K562 (cell line): Measurements from ENCODE around the gene CDT1. TPM values are rescaled to one million over a fixed set of nuclear protein-coding genes. Genes with fewer than 3 reads are reported as not detected.

Source experiments
- ATAC-seq: fragments of 200-7000 bp; cut with Tn5 transposase; 3 replicates; pipeline ENCODE4 v1.9.1; 2020; ENCODE audit warnings: moderate library complexity
- BruUV-seq: library from RNA; stranded (reverse); fragments of 400-500 nt; replicated peaks from 2 replicates; lab custom pipeline; 2021; lab: Mats Ljungman, UMichigan
- CTCF ChIA-PET: fragments of 300-600 bp; formaldehyde crosslinking; extraction: SDS; loops from one replicate; lab custom pipeline; 2021; ENCODE audit warnings: low intra/inter-chr PET ratio; lab: Yijun Ruan, JAX
- POLR2A ChIA-PET: fragments of 300-600, 350-650 bp; sonication (Branson Sonifier 250); formaldehyde crosslinking; extraction: SDS; loops from one replicate; lab custom pipeline; 2021; ENCODE audit warnings: antibody characterized with exemption, inconsistent platforms; lab: Yijun Ruan, JAX
- DNase-seq, 4 experiments: peaks; one replicate each; pipeline versions ENCODE4 v3.0.0 to v3.0.0-alpha.2; 2011 to 2018; ENCODE audit warnings: low spot score in 3 of 4, mixed read lengths in 3 of 4; ENCODE audit errors: extremely low read depth in 1 of 4
- FAIRE-seq: peaks from 2 replicates; lab custom pipeline; 2011; peaks lifted over from hg19 to GRCh38; lab: Jason Lieb, UNC
- H2AFZ ChIP-seq: 2 replicates; pipeline ENCODE4 v1.6.0; 2011; ENCODE audit warnings: low read depth, low read length, control low read depth, inconsistent platforms
- H3K27ac ChIP-seq: fragments of 200-600 bp; 3 replicates; pipeline ENCODE4 v1.8.0; 2011; ENCODE audit warnings: low read depth, mild to moderate bottlenecking, control low read depth, inconsistent platforms, low read length, moderate library complexity, mixed read lengths; ENCODE audit errors: extremely low read depth
- H3K27me3 ChIP-seq, 2 experiments: fragments of 300-600 bp in 1 of 2; 2 replicates in 1 of 2; 3 replicates in 1 of 2; pipeline versions ENCODE4 v1.6.0 to v1.8.0; 2011; ENCODE audit warnings: inconsistent platforms in 2 of 2, low read length in 2 of 2, mild to moderate bottlenecking in 1 of 2, mixed read lengths in 1 of 2, moderate library complexity in 1 of 2; ENCODE audit not compliant: control insufficient read depth in 2 of 2, insufficient read depth in 2 of 2
- H3K36me3 ChIP-seq: fragments of 300-600 bp; 3 replicates; pipeline ENCODE4 v1.8.0; 2011; ENCODE audit warnings: mild to moderate bottlenecking, low read length, inconsistent platforms; ENCODE audit not compliant: control insufficient read depth, insufficient read depth
- H3K4me1 ChIP-seq, 2 experiments: fragments of 200-600 bp in 1 of 2; replicated peaks in 1 of 2; 2 replicates in 1 of 2; 3 replicates in 1 of 2; pipeline versions ENCODE4 v1.5.1 to v1.8.0; 2011; ENCODE audit warnings: inconsistent platforms in 2 of 2, low read length in 2 of 2, mild to moderate bottlenecking in 1 of 2, mixed read lengths in 1 of 2, moderate library complexity in 1 of 2; ENCODE audit not compliant: control insufficient read depth in 2 of 2, insufficient read depth in 2 of 2
- H3K4me2 ChIP-seq: 2 replicates; pipeline ENCODE4 v1.6.1; 2011; ENCODE audit warnings: low read length, control low read depth, inconsistent platforms, mixed read lengths; ENCODE audit not compliant: insufficient read depth
- H3K4me3 ChIP-seq: fragments of 200-600 bp; sonication (generic), shearing (Covaris generic); 2 replicates; pipeline ENCODE4 v1.5.1; 2016; ENCODE audit warnings: control low read depth, inconsistent platforms
- H3K79me2 ChIP-seq: fragments of 200-600 bp; 3 replicates; pipeline ENCODE4 v1.8.0; 2011; ENCODE audit warnings: low read length, inconsistent platforms; ENCODE audit not compliant: control insufficient read depth, insufficient read depth
- H3K9ac ChIP-seq, 2 experiments: 2 replicates each; pipeline versions ENCODE4 v1.6.0 to v1.6.1; 2011; ENCODE audit warnings: low read depth in 2 of 2, low read length in 2 of 2, control low read depth in 1 of 2, inconsistent platforms in 1 of 2, mild to moderate bottlenecking in 1 of 2, mixed read lengths in 1 of 2; ENCODE audit not compliant: insufficient read depth in 1 of 2
- H3K9me1 ChIP-seq: one replicate; pipeline ENCODE4 v1.6.0; 2011; ENCODE audit warnings: inconsistent platforms, mild to moderate bottlenecking, low read length, moderate library complexity; ENCODE audit not compliant: control insufficient read depth, insufficient read depth
- H3K9me3 ChIP-seq: replicated peaks from 2 replicates; pipeline ENCODE4 v1.5.1; 2011; ENCODE audit warnings: low read depth, low read length, inconsistent platforms; ENCODE audit not compliant: control insufficient read depth, insufficient read depth
- H4K20me1 ChIP-seq: replicated peaks from 2 replicates; pipeline ENCODE4 v1.6.1; 2011; ENCODE audit warnings: low read length, inconsistent platforms, mixed read lengths; ENCODE audit not compliant: control insufficient read depth, insufficient read depth
- SMAD4 ChIP-seq: fragments of 250-450 bp; sonication (Bioruptor Pico); conservative IDR thresholded peaks from 2 replicates; pipeline ENCODE4 v1.8.0; 2021; ENCODE audit warnings: inconsistent platforms, mild to moderate bottlenecking, moderate library complexity
- WGBS: fragments of 100-300 bp; shearing (Covaris generic); methylation state at CpG from one replicate; pipeline ENCODE4 v1.1.6; 2016; ENCODE audit warnings: low coverage, mixed read lengths; ENCODE audit not compliant: insufficient coverage; ENCODE audit errors: missing lambda C conversion rate; 5-methylcytosine and 5-hydroxymethylcytosine counted together
- in situ Hi-C: fragments of 300-500 bp; cut with MboI; formaldehyde crosslinking; loops from 4 replicates; pipeline ENCODE4 v1.15.0; 2018; ENCODE audit warnings: inconsistent platforms, mixed read lengths
- intact Hi-C: fragments of 100-400 bp; cut with micrococcal nuclease; formaldehyde crosslinking; loops from 2 replicates; pipeline ENCODE4 v1.14.2; 2022
- polyA plus RNA-seq, 8 experiments: library from polyadenylated mRNA; depleted of rRNA in 4 of 8; stranded (reverse) in 5 of 8; unstranded in 3 of 8; fragments of >200 nt; fragmentation: Nextera tagmentation in 2 of 8; fragmentation: Illumina TruSeq in 1 of 8; extraction: Ambion mirVana in 2 of 8; extraction: Trizol in 1 of 8; gene quantifications; 2 replicates each; pipeline versions ENCODE4 v1.2.1 to v1.2.3, GENCODE V29; 2011 to 2014; ENCODE audit warnings: inconsistent platforms in 1 of 8, missing spikeins in 1 of 8
- total RNA-seq, 7 experiments: library from RNA; depleted of rRNA in 6 of 7; stranded (reverse); fragments of >200 nt in 6 of 7; fragmentation: Illumina TruSeq in 2 of 7; extraction: Trizol in 2 of 7; gene quantifications; 2 replicates each; pipeline versions ENCODE4 v1.2.1 to v1.2.3, GENCODE V29; 2011 to 2021; ENCODE audit warnings: low replicate concordance in 1 of 7
- TF ChIP-seq, protein P1 (sequence below): sonication (generic); formaldehyde crosslinking; IDR thresholded peaks from 2 replicates; pipeline ENCODE4 v1.8.1; 2023; ENCODE audit warnings: missing genetic modification reagents, mild to moderate bottlenecking, borderline replicate concordance
- TF ChIP-seq, protein P2 (sequence below): conservative IDR thresholded peaks from 2 replicates; pipeline ENCODE4 v1.6.1; 2011; ENCODE audit warnings: low read depth, mild to moderate bottlenecking, low read length; ENCODE audit not compliant: control insufficient read depth
- TF ChIP-seq, protein P3 (sequence below): sonication (generic); formaldehyde crosslinking; IDR thresholded peaks from 2 replicates; pipeline ENCODE4 v1.8.0; 2023; ENCODE audit warnings: mild to moderate bottlenecking, missing genetic modification reagents
- TF ChIP-seq, protein P4 (sequence below): fragments of 250-450 bp; sonication (Bioruptor Pico); IDR thresholded peaks from 2 replicates; pipeline ENCODE4 v1.4.0; 2020
- TF ChIP-seq, protein P5 (sequence below), 2 experiments: IDR thresholded peaks; 2 replicates each; pipeline ENCODE4 v1.6.1; 2011; ENCODE audit warnings: borderline replicate concordance in 1 of 2, control low read depth in 1 of 2, low read depth in 1 of 2, low read length in 1 of 2, mild to moderate bottlenecking in 1 of 2, mixed read lengths in 1 of 2, moderate library complexity in 1 of 2; ENCODE audit not compliant: insufficient read depth in 1 of 2, insufficient read length in 1 of 2, poor library complexity in 1 of 2, severe bottlenecking in 1 of 2; ENCODE audit errors: extremely low read depth in 1 of 2

The CDT1 gene
- total and polyA plus RNA-seq, 9 of the 15 experiments (the other 6 are each of a cell fraction or from before 2014, with no cell fraction given): 0.92 to 178 (median 14.2) TPM

DNA sequence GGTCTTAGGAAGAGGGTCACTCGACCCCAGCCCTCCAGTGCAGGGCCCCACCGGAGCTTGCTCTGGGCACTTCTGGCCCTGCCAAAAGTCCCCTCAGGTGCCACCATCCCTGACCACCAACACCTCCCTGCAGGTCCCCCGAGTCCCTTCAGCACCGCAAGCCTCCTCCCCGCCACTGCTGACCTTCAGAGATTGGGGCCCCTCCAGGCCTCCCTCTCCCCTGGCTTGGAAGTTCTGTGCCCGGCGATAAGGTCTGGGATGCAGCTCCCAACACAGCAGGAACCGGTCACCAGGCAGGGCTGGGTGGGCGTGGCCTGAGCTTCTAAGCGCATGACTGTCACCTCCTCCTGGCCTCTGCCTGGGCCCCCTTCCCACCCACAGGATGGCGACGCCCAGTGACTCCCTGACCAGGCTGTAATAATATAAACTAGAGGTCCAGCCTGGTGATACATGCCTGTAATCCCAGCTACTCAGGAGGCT, 29.7 kb upstream of the CDT1 start:
- WGBS: 0% methylated on average over 12 of the region's 12 CpGs
- BruUV-seq: no TSS peak
- Histone ChIP-seq H3K36me3 (peaks cover 67% of the 10 kb centered on the region), H3K9me1 (peaks cover 1% of the 10 kb centered on the region), H4K20me1 (peaks cover 9% of the 10 kb centered on the region), H2AFZ (no peak overlapping the region), H3K9me3 (no peaks in the 10 kb centered on the region), H3K27me3 (no peaks in the 10 kb centered on the region), H3K9ac (peak overlapping the region; percentile 75 to 91), H3K27ac (peak overlapping the region; percentile 87), H3K4me3 (peak overlapping the region; percentile 26), H3K4me1 (peaks cover 62 to 99% of the 10 kb centered on the region in 2 experiments), H3K4me2 (peak overlapping the region; percentile 82), H3K79me2 (peaks cover 99% of the 10 kb centered on the region)
- in situ Hi-C loops: no loop called here
- ChIA-PET POLR2A (interaction anchor here (0.6 to 7.2 kb wide), 18 partner anchors 8 to 883 kb away, joined by 3 to 124 read pairs (median 5); partner anchors contain the start of gene PIEZO1), CTCF (interaction anchor here (0.9 kb wide), 1 partner anchor 36 kb away, joined by 4 read pairs; no protein-coding TSS in a partner anchor)
- ATAC-seq (peak; percentile 71), DNase-seq (peak; percentile 86 to 100 (median 92)), FAIRE-seq (peak; percentile 99)
- intact Hi-C loops: loop anchor here (1.0 to 5.0 kb wide), 3 partner anchors 9 to 87 kb away; partner anchors contain the start of gene SNAI3
- peak; percentile 94 for TF ChIP-seq SMAD4 (CRISPR knock-in tag)
- TF ChIP-seq, protein P1, sequence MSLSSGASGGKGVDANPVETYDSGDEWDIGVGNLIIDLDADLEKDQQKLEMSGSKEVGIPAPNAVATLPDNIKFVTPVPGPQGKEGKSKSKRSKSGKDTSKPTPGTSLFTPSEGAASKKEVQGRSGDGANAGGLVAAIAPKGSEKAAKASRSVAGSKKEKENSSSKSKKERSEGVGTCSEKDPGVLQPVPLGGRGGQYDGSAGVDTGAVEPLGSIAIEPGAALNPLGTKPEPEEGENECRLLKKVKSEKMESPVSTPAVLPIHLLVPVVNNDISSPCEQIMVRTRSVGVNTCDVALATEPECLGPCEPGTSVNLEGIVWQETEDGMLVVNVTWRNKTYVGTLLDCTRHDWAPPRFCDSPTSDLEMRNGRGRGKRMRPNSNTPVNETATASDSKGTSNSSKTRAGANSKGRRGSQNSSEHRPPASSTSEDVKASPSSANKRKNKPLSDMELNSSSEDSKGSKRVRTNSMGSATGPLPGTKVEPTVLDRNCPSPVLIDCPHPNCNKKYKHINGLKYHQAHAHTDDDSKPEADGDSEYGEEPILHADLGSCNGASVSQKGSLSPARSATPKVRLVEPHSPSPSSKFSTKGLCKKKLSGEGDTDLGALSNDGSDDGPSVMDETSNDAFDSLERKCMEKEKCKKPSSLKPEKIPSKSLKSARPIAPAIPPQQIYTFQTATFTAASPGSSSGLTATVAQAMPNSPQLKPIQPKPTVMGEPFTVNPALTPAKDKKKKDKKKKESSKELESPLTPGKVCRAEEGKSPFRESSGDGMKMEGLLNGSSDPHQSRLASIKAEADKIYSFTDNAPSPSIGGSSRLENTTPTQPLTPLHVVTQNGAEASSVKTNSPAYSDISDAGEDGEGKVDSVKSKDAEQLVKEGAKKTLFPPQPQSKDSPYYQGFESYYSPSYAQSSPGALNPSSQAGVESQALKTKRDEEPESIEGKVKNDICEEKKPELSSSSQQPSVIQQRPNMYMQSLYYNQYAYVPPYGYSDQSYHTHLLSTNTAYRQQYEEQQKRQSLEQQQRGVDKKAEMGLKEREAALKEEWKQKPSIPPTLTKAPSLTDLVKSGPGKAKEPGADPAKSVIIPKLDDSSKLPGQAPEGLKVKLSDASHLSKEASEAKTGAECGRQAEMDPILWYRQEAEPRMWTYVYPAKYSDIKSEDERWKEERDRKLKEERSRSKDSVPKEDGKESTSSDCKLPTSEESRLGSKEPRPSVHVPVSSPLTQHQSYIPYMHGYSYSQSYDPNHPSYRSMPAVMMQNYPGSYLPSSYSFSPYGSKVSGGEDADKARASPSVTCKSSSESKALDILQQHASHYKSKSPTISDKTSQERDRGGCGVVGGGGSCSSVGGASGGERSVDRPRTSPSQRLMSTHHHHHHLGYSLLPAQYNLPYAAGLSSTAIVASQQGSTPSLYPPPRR (CRISPR knock-in tag): peak; percentile 47; the same call in 1 of the 2 replicates
- TF ChIP-seq, protein P2, sequence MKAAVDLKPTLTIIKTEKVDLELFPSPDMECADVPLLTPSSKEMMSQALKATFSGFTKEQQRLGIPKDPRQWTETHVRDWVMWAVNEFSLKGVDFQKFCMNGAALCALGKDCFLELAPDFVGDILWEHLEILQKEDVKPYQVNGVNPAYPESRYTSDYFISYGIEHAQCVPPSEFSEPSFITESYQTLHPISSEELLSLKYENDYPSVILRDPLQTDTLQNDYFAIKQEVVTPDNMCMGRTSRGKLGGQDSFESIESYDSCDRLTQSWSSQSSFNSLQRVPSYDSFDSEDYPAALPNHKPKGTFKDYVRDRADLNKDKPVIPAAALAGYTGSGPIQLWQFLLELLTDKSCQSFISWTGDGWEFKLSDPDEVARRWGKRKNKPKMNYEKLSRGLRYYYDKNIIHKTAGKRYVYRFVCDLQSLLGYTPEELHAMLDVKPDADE: peak; percentile 80
- TF ChIP-seq, protein P3, sequence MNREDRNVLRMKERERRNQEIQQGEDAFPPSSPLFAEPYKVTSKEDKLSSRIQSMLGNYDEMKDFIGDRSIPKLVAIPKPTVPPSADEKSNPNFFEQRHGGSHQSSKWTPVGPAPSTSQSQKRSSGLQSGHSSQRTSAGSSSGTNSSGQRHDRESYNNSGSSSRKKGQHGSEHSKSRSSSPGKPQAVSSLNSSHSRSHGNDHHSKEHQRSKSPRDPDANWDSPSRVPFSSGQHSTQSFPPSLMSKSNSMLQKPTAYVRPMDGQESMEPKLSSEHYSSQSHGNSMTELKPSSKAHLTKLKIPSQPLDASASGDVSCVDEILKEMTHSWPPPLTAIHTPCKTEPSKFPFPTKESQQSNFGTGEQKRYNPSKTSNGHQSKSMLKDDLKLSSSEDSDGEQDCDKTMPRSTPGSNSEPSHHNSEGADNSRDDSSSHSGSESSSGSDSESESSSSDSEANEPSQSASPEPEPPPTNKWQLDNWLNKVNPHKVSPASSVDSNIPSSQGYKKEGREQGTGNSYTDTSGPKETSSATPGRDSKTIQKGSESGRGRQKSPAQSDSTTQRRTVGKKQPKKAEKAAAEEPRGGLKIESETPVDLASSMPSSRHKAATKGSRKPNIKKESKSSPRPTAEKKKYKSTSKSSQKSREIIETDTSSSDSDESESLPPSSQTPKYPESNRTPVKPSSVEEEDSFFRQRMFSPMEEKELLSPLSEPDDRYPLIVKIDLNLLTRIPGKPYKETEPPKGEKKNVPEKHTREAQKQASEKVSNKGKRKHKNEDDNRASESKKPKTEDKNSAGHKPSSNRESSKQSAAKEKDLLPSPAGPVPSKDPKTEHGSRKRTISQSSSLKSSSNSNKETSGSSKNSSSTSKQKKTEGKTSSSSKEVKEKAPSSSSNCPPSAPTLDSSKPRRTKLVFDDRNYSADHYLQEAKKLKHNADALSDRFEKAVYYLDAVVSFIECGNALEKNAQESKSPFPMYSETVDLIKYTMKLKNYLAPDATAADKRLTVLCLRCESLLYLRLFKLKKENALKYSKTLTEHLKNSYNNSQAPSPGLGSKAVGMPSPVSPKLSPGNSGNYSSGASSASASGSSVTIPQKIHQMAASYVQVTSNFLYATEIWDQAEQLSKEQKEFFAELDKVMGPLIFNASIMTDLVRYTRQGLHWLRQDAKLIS: peak; percentile 60; the same call in 1 of the 2 replicates
- TF ChIP-seq, protein P4, sequence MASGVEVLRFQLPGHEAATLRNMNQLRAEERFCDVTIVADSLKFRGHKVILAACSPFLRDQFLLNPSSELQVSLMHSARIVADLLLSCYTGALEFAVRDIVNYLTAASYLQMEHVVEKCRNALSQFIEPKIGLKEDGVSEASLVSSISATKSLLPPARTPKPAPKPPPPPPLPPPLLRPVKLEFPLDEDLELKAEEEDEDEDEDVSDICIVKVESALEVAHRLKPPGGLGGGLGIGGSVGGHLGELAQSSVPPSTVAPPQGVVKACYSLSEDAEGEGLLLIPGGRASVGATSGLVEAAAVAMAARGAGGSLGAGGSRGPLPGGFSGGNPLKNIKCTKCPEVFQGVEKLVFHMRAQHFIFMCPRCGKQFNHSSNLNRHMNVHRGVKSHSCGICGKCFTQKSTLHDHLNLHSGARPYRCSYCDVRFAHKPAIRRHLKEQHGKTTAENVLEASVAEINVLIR (CRISPR knock-in tag): no peak
- TF ChIP-seq, protein P5, sequence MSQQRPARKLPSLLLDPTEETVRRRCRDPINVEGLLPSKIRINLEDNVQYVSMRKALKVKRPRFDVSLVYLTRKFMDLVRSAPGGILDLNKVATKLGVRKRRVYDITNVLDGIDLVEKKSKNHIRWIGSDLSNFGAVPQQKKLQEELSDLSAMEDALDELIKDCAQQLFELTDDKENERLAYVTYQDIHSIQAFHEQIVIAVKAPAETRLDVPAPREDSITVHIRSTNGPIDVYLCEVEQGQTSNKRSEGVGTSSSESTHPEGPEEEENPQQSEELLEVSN (IDR thresholded peaks at IDR 0.05; ENCODE audit: borderline replicate concordance in 1 of 2, extremely low read depth in 1 of 2, insufficient read depth in 1 of 2, insufficient read length in 1 of 2, low read depth in 1 of 2, low read length in 1 of 2, poor library complexity in 1 of 2, severe bottlenecking in 1 of 2): peak; percentile 65 to 85
